Breast epithelium (tissue), 3 donors: Measurements from ENCODE around the gene WDR31.

Experiments
- POLR2A ChIP-seq: fragments of 450-650 bp; IDR thresholded peaks from one replicate; pipeline ENCODE4 v1.6.1; 2016; ENCODE audit warnings: antibody characterized with exemption, mild to moderate bottlenecking, moderate library complexity
- POLR2AphosphoS5 ChIP-seq, 3 donors: sonication (generic); formaldehyde crosslinking; IDR thresholded peaks; one replicate each; pipeline ENCODE4 v1.6.1; 2017; ENCODE audit warnings: antibody characterized with exemption in 3 of 3
- TF ChIP-seq, protein P1 (sequence below), 3 donors: fragments of 450-650 bp; IDR thresholded peaks; one replicate each; pipeline ENCODE4 v1.5.1; 2016 to 2017; ENCODE audit warnings: antibody characterized with exemption in 3 of 3, mild to moderate bottlenecking in 3 of 3, moderate library complexity in 3 of 3

DNA sequence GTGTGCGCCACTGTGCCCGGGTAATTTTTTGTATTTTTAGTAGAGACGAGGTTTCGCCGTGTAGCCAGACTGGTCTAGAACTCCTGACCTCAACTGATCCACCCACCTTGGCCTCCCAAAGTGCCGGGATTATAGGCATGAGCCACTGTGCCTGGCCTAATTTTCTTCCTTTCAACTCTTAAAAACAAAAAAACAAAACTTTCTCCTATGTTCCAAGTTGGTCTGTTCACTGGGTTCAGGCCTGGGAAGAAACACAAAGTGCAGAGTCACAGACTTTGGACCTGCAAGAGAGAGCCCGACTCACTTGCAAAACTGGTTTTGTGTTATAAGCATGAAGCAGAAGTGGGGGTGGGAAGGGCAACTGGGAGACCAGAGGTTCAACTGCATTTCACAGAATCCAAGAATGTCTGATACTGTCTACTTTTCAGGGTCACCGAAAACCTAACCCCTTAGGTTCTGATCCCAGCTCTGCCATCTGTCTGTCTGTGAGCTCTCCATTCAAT is 41.9 kb upstream of the WDR31 start:
- no peak for TF ChIP-seq POLR2A
- TF ChIP-seq, protein P1, sequence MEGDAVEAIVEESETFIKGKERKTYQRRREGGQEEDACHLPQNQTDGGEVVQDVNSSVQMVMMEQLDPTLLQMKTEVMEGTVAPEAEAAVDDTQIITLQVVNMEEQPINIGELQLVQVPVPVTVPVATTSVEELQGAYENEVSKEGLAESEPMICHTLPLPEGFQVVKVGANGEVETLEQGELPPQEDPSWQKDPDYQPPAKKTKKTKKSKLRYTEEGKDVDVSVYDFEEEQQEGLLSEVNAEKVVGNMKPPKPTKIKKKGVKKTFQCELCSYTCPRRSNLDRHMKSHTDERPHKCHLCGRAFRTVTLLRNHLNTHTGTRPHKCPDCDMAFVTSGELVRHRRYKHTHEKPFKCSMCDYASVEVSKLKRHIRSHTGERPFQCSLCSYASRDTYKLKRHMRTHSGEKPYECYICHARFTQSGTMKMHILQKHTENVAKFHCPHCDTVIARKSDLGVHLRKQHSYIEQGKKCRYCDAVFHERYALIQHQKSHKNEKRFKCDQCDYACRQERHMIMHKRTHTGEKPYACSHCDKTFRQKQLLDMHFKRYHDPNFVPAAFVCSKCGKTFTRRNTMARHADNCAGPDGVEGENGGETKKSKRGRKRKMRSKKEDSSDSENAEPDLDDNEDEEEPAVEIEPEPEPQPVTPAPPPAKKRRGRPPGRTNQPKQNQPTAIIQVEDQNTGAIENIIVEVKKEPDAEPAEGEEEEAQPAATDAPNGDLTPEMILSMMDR (IDR thresholded peaks at IDR 0.05), result no peak
- peak in 1 of 3 donors; percentile 34 for TF ChIP-seq POLR2AphosphoS5 (IDR thresholded peaks at IDR 0.05)
